Trophoblast cell (in vitro differentiated cells and primary cell): ENCODE measurements around the gene POR.

Experiments
- DNase-seq, 2 donors: peaks; one replicate each; pipeline ENCODE4 v3.0.0-alpha.2; 2016
- H2AFZ ChIP-seq: 2 replicates; pipeline ENCODE4 v1.6.1; 2013; ENCODE audit warnings: low read length, moderate library complexity, mild to moderate bottlenecking; ENCODE audit not compliant: insufficient read depth, poor library complexity
- H2AK5ac ChIP-seq: 2 replicates; pipeline ENCODE4 v1.6.1; 2013; ENCODE audit warnings: mild to moderate bottlenecking, low read length
- H2BK120ac ChIP-seq: 2 replicates; pipeline ENCODE4 v1.6.1; 2013; ENCODE audit warnings: low read length, mild to moderate bottlenecking, moderate library complexity; ENCODE audit not compliant: insufficient read depth, poor library complexity
- H2BK12ac ChIP-seq: 2 replicates; pipeline ENCODE4 v1.6.1; 2013; ENCODE audit warnings: mild to moderate bottlenecking, low read length, moderate library complexity
- H2BK5ac ChIP-seq: 2 replicates; pipeline ENCODE4 v1.6.1; 2013; ENCODE audit warnings: low read length, low read depth, moderate library complexity, mild to moderate bottlenecking; ENCODE audit not compliant: poor library complexity
- H3K14ac ChIP-seq: 2 replicates; pipeline ENCODE4 v1.6.1; 2013; ENCODE audit warnings: mild to moderate bottlenecking, low read length
- H3K18ac ChIP-seq: 2 replicates; pipeline ENCODE4 v1.6.1; 2013; ENCODE audit warnings: mild to moderate bottlenecking, low read length
- H3K23ac ChIP-seq: 2 replicates; pipeline ENCODE4 v1.6.1; 2013; ENCODE audit warnings: low read length
- H3K27ac ChIP-seq: 2 replicates; pipeline ENCODE4 v1.5.1; 2013; ENCODE audit warnings: low read depth, mild to moderate bottlenecking, inconsistent platforms, low read length, moderate library complexity
- H3K27me3 ChIP-seq: 2 replicates; pipeline ENCODE4 v1.6.1; 2013; ENCODE audit warnings: inconsistent platforms, mild to moderate bottlenecking, low read length, moderate library complexity; ENCODE audit not compliant: insufficient read depth
- H3K36me3 ChIP-seq, 2 experiments: 1 replicate in 1 of 2; 2 replicates in 1 of 2; pipeline ENCODE4 v1.6.1; 2013; ENCODE audit warnings: low read length in 2 of 2, mild to moderate bottlenecking in 2 of 2, moderate library complexity in 1 of 2; ENCODE audit not compliant: insufficient read depth in 2 of 2, control insufficient read depth in 1 of 2
- H3K4ac ChIP-seq: 2 replicates; pipeline ENCODE4 v1.6.1; 2013; ENCODE audit warnings: low read depth, mild to moderate bottlenecking, low read length, moderate library complexity
- H3K4me1 ChIP-seq, 2 experiments: 1 replicate in 1 of 2; 2 replicates in 1 of 2; pipeline ENCODE4 v1.6.1; 2013; ENCODE audit warnings: low read length in 2 of 2, mild to moderate bottlenecking in 2 of 2, moderate library complexity in 1 of 2; ENCODE audit not compliant: insufficient read depth in 2 of 2, control insufficient read depth in 1 of 2
- H3K4me2 ChIP-seq: 2 replicates; pipeline ENCODE4 v1.6.1; 2013; ENCODE audit warnings: inconsistent platforms, mild to moderate bottlenecking, low read length, moderate library complexity
- H3K4me3 ChIP-seq: 2 replicates; pipeline ENCODE4 v1.5.1; 2013; ENCODE audit warnings: mild to moderate bottlenecking, low read depth, low read length, inconsistent platforms
- H3K79me1 ChIP-seq: one replicate; pipeline ENCODE4 v1.6.1; 2013; ENCODE audit warnings: low read length
- H3K79me2 ChIP-seq: 2 replicates; pipeline ENCODE4 v1.6.1; 2013; ENCODE audit warnings: low read length, mild to moderate bottlenecking; ENCODE audit not compliant: control insufficient read depth, insufficient read depth, poor library complexity
- H3K9ac ChIP-seq: 2 replicates; pipeline ENCODE4 v1.6.1; 2013; ENCODE audit warnings: mild to moderate bottlenecking, low read length
- H3K9me3 ChIP-seq: 2 replicates; pipeline ENCODE4 v1.6.1; 2013; ENCODE audit warnings: low read depth, mild to moderate bottlenecking, control low read depth, inconsistent platforms, low read length; ENCODE audit not compliant: insufficient read depth
- H4K12ac ChIP-seq: 2 replicates; pipeline ENCODE4 v1.6.1; 2013; ENCODE audit warnings: low read depth, mild to moderate bottlenecking, low read length, moderate library complexity
- H4K8ac ChIP-seq: 2 replicates; pipeline ENCODE4 v1.6.1; 2013; ENCODE audit warnings: low read depth, mild to moderate bottlenecking, low read length, moderate library complexity
- H4K91ac ChIP-seq: one replicate; pipeline ENCODE4 v1.6.1; 2013; ENCODE audit warnings: low read depth, mild to moderate bottlenecking, low read length, moderate library complexity
- WGBS: extraction: QIAGEN DNeasy Blood & Tissue Kit; methylation state at CpG from one replicate; pipeline ENCODE4 v1.1.7; 2013; ENCODE audit warnings: missing lambda C conversion rate; ENCODE audit not compliant: insufficient read length, insufficient coverage; ENCODE audit errors: extremely low coverage; 5-methylcytosine and 5-hydroxymethylcytosine counted together

The POR gene

GRCh38 chr7:75953931-75954330 is 39.0 kb downstream of the POR start:
- no peak overlapping the region for H3K27ac ChIP-seq
- H4K8ac ChIP-seq, result no peak overlapping the region
- H3K4me3 ChIP-seq, result no peak overlapping the region
- H3K23ac ChIP-seq, result no peak overlapping the region
- peaks cover 15 to 25% of the 10 kb centered on the region in 2 experiments for H3K36me3 ChIP-seq
- H4K12ac ChIP-seq, result no peak overlapping the region
- no peak overlapping the region for H3K14ac ChIP-seq
- no peak overlapping the region for H2BK120ac ChIP-seq
- no peak overlapping the region for H3K9ac ChIP-seq
- H3K18ac ChIP-seq, result no peak overlapping the region
- no peak overlapping the region for H2AFZ ChIP-seq
- no peak overlapping the region for H4K91ac ChIP-seq
- peaks cover 2% of the 10 kb centered on the region for H3K79me2 ChIP-seq
- no peak overlapping the region for H3K4me2 ChIP-seq
- H2BK12ac ChIP-seq, result no peak overlapping the region
- H3K79me1 ChIP-seq, result peaks cover 17% of the 10 kb centered on the region
- H3K27me3 ChIP-seq, result no peaks in the 10 kb centered on the region
- DNase-seq, result no peak
- H2AK5ac ChIP-seq, result no peak overlapping the region
- H2BK5ac ChIP-seq, result no peak overlapping the region
- peaks cover 6% of the 10 kb centered on the region for H3K9me3 ChIP-seq
- peaks cover 19 to 30% of the 10 kb centered on the region in 2 experiments for H3K4me1 ChIP-seq
- no CpG with 5 or more reads among the region's 11 CpGs for WGBS
- H3K4ac ChIP-seq, result no peak overlapping the region

GRCh38 chr7:75955331-75955955 is 40.5 kb downstream of the POR start:
- no peak for DNase-seq
- Histone ChIP-seq H3K23ac (no peak overlapping the region), H3K14ac (peak overlapping the region; percentile 81), H2BK5ac (peak overlapping the region; percentile 57), H2BK120ac (peak overlapping the region; percentile 68), H2BK12ac (peak overlapping the region; percentile 84), H4K91ac (peak overlapping the region; percentile 79), H3K4me2 (no peak overlapping the region), H3K9ac (no peak overlapping the region), H4K8ac (no peak overlapping the region), H3K27ac (peak overlapping the region; percentile 43), H4K12ac (peak overlapping the region; percentile 76), H3K4me1 (peaks cover 21 to 32% of the 10 kb centered on the region in 2 experiments), H3K36me3 (peaks cover 17 to 28% of the 10 kb centered on the region in 2 experiments), H2AK5ac (peak overlapping the region; percentile 93), H2AFZ (peak overlapping the region; percentile 47), H3K27me3 (no peaks in the 10 kb centered on the region), H3K79me1 (peaks cover 17% of the 10 kb centered on the region), H3K79me2 (peaks cover 2% of the 10 kb centered on the region), H3K4me3 (no peak overlapping the region), H3K9me3 (peaks cover 6% of the 10 kb centered on the region), H3K18ac (peak overlapping the region; percentile 89), H3K4ac (peak overlapping the region; percentile 49)
- 100% methylated on average over 1 of the region's 12 CpGs for WGBS

- H2AFZ ChIP-seq, result no peak overlapping the region
- peak overlapping the region; percentile 61 for H2BK12ac ChIP-seq
- H3K4me1 ChIP-seq, result peaks cover 17 to 30% of the 10 kb centered on the region in 2 experiments
- no peak overlapping the region for H3K4me3 ChIP-seq
- WGBS, result no CpG with 5 or more reads among the region's 16 CpGs
- H3K14ac ChIP-seq, result peak overlapping the region; percentile 53
- H3K27ac ChIP-seq, result peak overlapping the region; percentile 36
- H2AK5ac ChIP-seq, result peak overlapping the region; percentile 44
- H2BK120ac ChIP-seq, result peak overlapping the region; percentile 29
- peak overlapping the region; percentile 6 for H3K4ac ChIP-seq
- H4K8ac ChIP-seq, result peak overlapping the region; percentile 23
- no peak overlapping the region for H3K9ac ChIP-seq
- DNase-seq, result peak; percentile 97 to 98
- peak overlapping the region; percentile 38 for H4K91ac ChIP-seq
- H3K27me3 ChIP-seq, result no peaks in the 10 kb centered on the region
- no peak overlapping the region for H4K12ac ChIP-seq
- H3K79me1 ChIP-seq, result peaks cover 17% of the 10 kb centered on the region
- H3K23ac ChIP-seq, result no peak overlapping the region
- H3K79me2 ChIP-seq, result peaks cover 2% of the 10 kb centered on the region
- peaks cover 19 to 30% of the 10 kb centered on the region in 2 experiments for H3K36me3 ChIP-seq
- H3K4me2 ChIP-seq, result peak overlapping the region; percentile 15
- peak overlapping the region; percentile 64 for H2BK5ac ChIP-seq
- peak overlapping the region; percentile 83 for H3K18ac ChIP-seq
- peaks cover 6% of the 10 kb centered on the region for H3K9me3 ChIP-seq
Observed at GRCh38 chr7:75957021-75957736, 42.2 kb downstream of the POR start.

- Histone ChIP-seq H3K27me3 (no peaks in the 10 kb centered on the region), H3K9ac (no peak overlapping the region), H2AFZ (no peak overlapping the region), H4K8ac (no peak overlapping the region), H3K14ac (no peak overlapping the region), H4K91ac (no peak overlapping the region), H2BK12ac (no peak overlapping the region), H3K27ac (no peak overlapping the region), H3K18ac (no peak overlapping the region), H3K79me1 (peaks cover 17% of the 10 kb centered on the region), H3K23ac (no peak overlapping the region), H2BK5ac (no peak overlapping the region), H3K4me2 (no peak overlapping the region), H3K4me3 (no peak overlapping the region), H3K4ac (no peak overlapping the region), H2AK5ac (no peak overlapping the region), H3K4me1 (peaks cover 17 to 38% of the 10 kb centered on the region in 2 experiments), H3K79me2 (peaks cover 2% of the 10 kb centered on the region), H3K36me3 (peaks cover 16 to 27% of the 10 kb centered on the region in 2 experiments), H4K12ac (no peak overlapping the region), H3K9me3 (peaks cover 3% of the 10 kb centered on the region), H2BK120ac (no peak overlapping the region)
- WGBS, result no CpG with 5 or more reads among the region's 9 CpGs
- peak; percentile 42 to 95 for DNase-seq
Observed at GRCh38 chr7:75958802-75959543, 44.0 kb downstream of the POR start.
